HepG2 (cell line): ENCODE measurements around the gene DMRTA2. TPM values are rescaled to one million over a fixed set of nuclear protein-coding genes. Genes with fewer than 3 reads are reported as not detected.

Source experiments
- ATAC-seq: fragments of 200-7000 bp; cut with Tn5 transposase; 3 replicates; pipeline ENCODE4 v1.9.1; 2020; ENCODE audit warnings: mild to moderate bottlenecking, moderate library complexity
- BruUV-seq: library from RNA; stranded (reverse); fragments of 400-500 nt; replicated peaks from 2 replicates; lab custom pipeline; 2021; lab: Mats Ljungman, UMichigan
- CTCF ChIA-PET: fragments of 300-600 bp; formaldehyde crosslinking; extraction: SDS; loops from one replicate; lab custom pipeline; 2021; ENCODE audit warnings: low total read pairs, inconsistent platforms, low intra/inter-chr PET ratio; lab: Yijun Ruan, JAX
- POLR2A ChIA-PET: fragments of 350-600 bp; sonication (Branson Sonifier 250); formaldehyde crosslinking; loops from one replicate; lab custom pipeline; 2020; ENCODE audit warnings: antibody characterized with exemption, inconsistent platforms; lab: Yijun Ruan, JAX
- DNase-seq: peaks from one replicate; pipeline ENCODE4 v3.0.0-alpha.2; 2015; ENCODE audit warnings: low spot score
- FAIRE-seq: peaks from 3 replicates; lab custom pipeline; 2011; peaks lifted over from hg19 to GRCh38; lab: Jason Lieb, UNC
- H2AFZ ChIP-seq: one replicate; pipeline ENCODE4 v1.6.1; 2011; ENCODE audit warnings: low read length, inconsistent platforms
- H3K27ac ChIP-seq: fragments of 300-600 bp; 3 replicates; pipeline ENCODE4 v1.8.0; 2011; ENCODE audit warnings: mixed run types, mild to moderate bottlenecking, mixed read lengths, low read length, inconsistent platforms; ENCODE audit not compliant: insufficient read depth; ENCODE audit errors: extremely low read length
- H3K27me3 ChIP-seq, 2 experiments: fragments of 200-600 bp in 1 of 2; 2 replicates in 1 of 2; 3 replicates in 1 of 2; pipeline versions ENCODE4 v1.6.0 to v1.8.0; 2011; ENCODE audit warnings: low read length in 2 of 2, mild to moderate bottlenecking in 2 of 2, moderate library complexity in 2 of 2, inconsistent platforms in 1 of 2; ENCODE audit not compliant: insufficient read depth in 2 of 2, control insufficient read depth in 1 of 2
- H3K36me3 ChIP-seq, 2 experiments: fragments of 200-600 bp in 1 of 2; replicated peaks in 1 of 2; 2 replicates in 1 of 2; 3 replicates in 1 of 2; pipeline versions ENCODE4 v1.5.1 to v1.8.0; 2011; ENCODE audit warnings: low read length in 2 of 2, inconsistent platforms in 1 of 2; ENCODE audit not compliant: insufficient read depth in 2 of 2, control insufficient read depth in 1 of 2
- H3K4me1 ChIP-seq: 2 replicates; pipeline ENCODE4 v1.5.1; 2012; ENCODE audit warnings: low read length, inconsistent platforms; ENCODE audit not compliant: insufficient read depth
- H3K4me2 ChIP-seq: 2 replicates; pipeline ENCODE4 v1.6.0; 2011; ENCODE audit warnings: low read depth, low read length, inconsistent platforms
- H3K4me3 ChIP-seq, 3 experiments: fragments of 200-600 bp in 1 of 3; sonication (generic), shearing (Covaris generic) in 1 of 3; replicated peaks in 1 of 3; 2 replicates each; pipeline ENCODE4 v1.5.1; 2011 to 2016; ENCODE audit warnings: low read length in 3 of 3, inconsistent platforms in 2 of 3, low read depth in 2 of 3, mild to moderate bottlenecking in 2 of 3, control low read depth in 1 of 3, mixed read lengths in 1 of 3; ENCODE audit not compliant: insufficient read depth in 1 of 3
- H3K79me2 ChIP-seq: one replicate; pipeline ENCODE4 v1.6.1; 2011; ENCODE audit warnings: low read length, inconsistent platforms; ENCODE audit not compliant: insufficient read depth
- H3K9ac ChIP-seq: 2 replicates; pipeline ENCODE4 v1.6.0; 2011; ENCODE audit warnings: mild to moderate bottlenecking, low read depth, low read length, inconsistent platforms; ENCODE audit not compliant: insufficient read depth
- H3K9me3 ChIP-seq: 2 replicates; pipeline ENCODE4 v1.5.1; 2012; ENCODE audit warnings: mild to moderate bottlenecking, low read length
- H4K20me1 ChIP-seq: 2 replicates; pipeline ENCODE4 v1.6.0; 2011; ENCODE audit warnings: inconsistent platforms, mild to moderate bottlenecking, low read length, moderate library complexity; ENCODE audit not compliant: insufficient read depth
- CERS6 ChIP-seq: sonication (generic); formaldehyde crosslinking; IDR thresholded peaks from 2 replicates; pipeline ENCODE4 v1.5.0; 2020; ENCODE audit warnings: missing genetic modification reagents
- FIP1L1 ChIP-seq: fragments of 200-400 bp; formaldehyde crosslinking; IDR thresholded peaks from 2 replicates; pipeline ENCODE4 v1.6.1; 2018; ENCODE audit warnings: low read depth, mild to moderate bottlenecking, low read length, moderate library complexity, borderline replicate concordance; ENCODE audit not compliant: insufficient read depth
- GLI4 ChIP-seq: sonication (generic); formaldehyde crosslinking; IDR thresholded peaks from 2 replicates; pipeline ENCODE4 v1.5.1; 2020; ENCODE audit warnings: missing genetic modification reagents, mild to moderate bottlenecking, moderate library complexity, borderline replicate concordance
- HIVEP1 ChIP-seq: sonication (generic); formaldehyde crosslinking; IDR thresholded peaks from 2 replicates; pipeline ENCODE4 v1.4.0; 2020; ENCODE audit warnings: mild to moderate bottlenecking, missing genetic modification reagents
- HMG20B ChIP-seq: conservative IDR thresholded peaks from 2 replicates; pipeline ENCODE4 v1.6.1; 2016; ENCODE audit warnings: missing genetic modification reagents, missing compliant biosample characterization
- HNRNPK ChIP-seq: fragments of 200-400 bp; formaldehyde crosslinking; IDR thresholded peaks from 2 replicates; pipeline ENCODE4 v1.6.1; 2018; ENCODE audit warnings: low read length, low read depth, moderate library complexity, mild to moderate bottlenecking; ENCODE audit not compliant: poor library complexity, severe bottlenecking
- MXI1 ChIP-seq: IDR thresholded peaks from 3 replicates; pipeline ENCODE4 v1.6.1; 2012; ENCODE audit warnings: low read depth, low read length, inconsistent platforms, borderline replicate concordance
- NCOA1 ChIP-seq: sonication (generic); formaldehyde crosslinking; IDR thresholded peaks from 2 replicates; pipeline ENCODE4 v1.9.0; 2021; ENCODE audit warnings: missing genetic modification reagents
- NR2C2 ChIP-seq: sonication (generic); formaldehyde crosslinking; IDR thresholded peaks from 2 replicates; pipeline ENCODE4 v1.4.0; 2020; ENCODE audit warnings: missing genetic modification reagents, mild to moderate bottlenecking, moderate library complexity, borderline replicate concordance
- YY1 ChIP-seq: IDR thresholded peaks from 2 replicates; pipeline ENCODE4 v1.6.1; 2011; ENCODE audit warnings: low read length, low read depth, moderate library complexity, mild to moderate bottlenecking; ENCODE audit not compliant: insufficient read depth, insufficient replicate concordance
- ZFP41 ChIP-seq: sonication (generic); formaldehyde crosslinking; IDR thresholded peaks from 2 replicates; pipeline ENCODE4 v1.4.0; 2020; ENCODE audit warnings: mild to moderate bottlenecking, missing genetic modification reagents, borderline replicate concordance
- ZNF121 ChIP-seq: sonication (generic); formaldehyde crosslinking; IDR thresholded peaks from 2 replicates; pipeline ENCODE4 v1.5.0; 2020; ENCODE audit warnings: mild to moderate bottlenecking, missing genetic modification reagents
- ZNF251 ChIP-seq: sonication (generic); formaldehyde crosslinking; IDR thresholded peaks from 2 replicates; pipeline ENCODE4 v1.9.0; 2021; ENCODE audit warnings: mild to moderate bottlenecking, missing genetic modification reagents
- ZNF589 ChIP-seq: sonication (generic); formaldehyde crosslinking; conservative IDR thresholded peaks from 2 replicates; pipeline ENCODE4 v1.8.0; 2022; ENCODE audit warnings: mild to moderate bottlenecking, moderate library complexity, missing genetic modification reagents
- WGBS: methylation state at CpG from one replicate; pipeline ENCODE4 v1.1.6; 2017; ENCODE audit warnings: low lambda C conversion rate; 5-methylcytosine and 5-hydroxymethylcytosine counted together
- in situ Hi-C: cut with HindIII; loops from 2 replicates; pipeline ENCODE4 v1.10.0; 2017; ENCODE audit warnings: low pct_unique_long_range_greater_than_20kb; ENCODE audit not compliant: extremely low pct_ligation_motif_present
- intact Hi-C: fragments of 100-400 bp; cut with micrococcal nuclease; formaldehyde crosslinking; loops from one replicate; pipeline ENCODE4 v1.10.0; 2022; ENCODE audit not compliant: unreplicated experiment
- polyA plus RNA-seq, 8 experiments: library from polyadenylated mRNA; depleted of rRNA in 3 of 8; stranded (reverse) in 7 of 8; unstranded in 1 of 8; fragments of >200 nt; fragmentation: Illumina TruSeq in 4 of 8; extraction: Trizol in 4 of 8; gene quantifications; 2 replicates each; pipeline versions ENCODE4 v1.2.1 to v1.2.3, GENCODE V29; 2011 to 2016; ENCODE audit warnings: low read depth in 4 of 8, missing spikeins in 1 of 8, mixed read lengths in 1 of 8; ENCODE audit not compliant: insufficient read depth in 1 of 8
- total RNA-seq, 5 experiments: library from RNA; depleted of rRNA; stranded (reverse); fragments of >200 nt; fragmentation: Illumina TruSeq; extraction: Trizol; gene quantifications; 2 replicates each; pipeline ENCODE4 v1.2.3, GENCODE V29; 2016; ENCODE audit warnings: low read depth in 1 of 5
- TF ChIP-seq, protein P1 (sequence below): sonication (generic); formaldehyde crosslinking; IDR thresholded peaks from 2 replicates; pipeline ENCODE4 v1.4.0; 2020; ENCODE audit warnings: mild to moderate bottlenecking, missing genetic modification reagents

Gene DMRTA2
- total and polyA plus RNA-seq, 2 of the 13 experiments (the other 11 are each of a cell fraction or from before 2014, with no cell fraction given), result not detected

DNA sequence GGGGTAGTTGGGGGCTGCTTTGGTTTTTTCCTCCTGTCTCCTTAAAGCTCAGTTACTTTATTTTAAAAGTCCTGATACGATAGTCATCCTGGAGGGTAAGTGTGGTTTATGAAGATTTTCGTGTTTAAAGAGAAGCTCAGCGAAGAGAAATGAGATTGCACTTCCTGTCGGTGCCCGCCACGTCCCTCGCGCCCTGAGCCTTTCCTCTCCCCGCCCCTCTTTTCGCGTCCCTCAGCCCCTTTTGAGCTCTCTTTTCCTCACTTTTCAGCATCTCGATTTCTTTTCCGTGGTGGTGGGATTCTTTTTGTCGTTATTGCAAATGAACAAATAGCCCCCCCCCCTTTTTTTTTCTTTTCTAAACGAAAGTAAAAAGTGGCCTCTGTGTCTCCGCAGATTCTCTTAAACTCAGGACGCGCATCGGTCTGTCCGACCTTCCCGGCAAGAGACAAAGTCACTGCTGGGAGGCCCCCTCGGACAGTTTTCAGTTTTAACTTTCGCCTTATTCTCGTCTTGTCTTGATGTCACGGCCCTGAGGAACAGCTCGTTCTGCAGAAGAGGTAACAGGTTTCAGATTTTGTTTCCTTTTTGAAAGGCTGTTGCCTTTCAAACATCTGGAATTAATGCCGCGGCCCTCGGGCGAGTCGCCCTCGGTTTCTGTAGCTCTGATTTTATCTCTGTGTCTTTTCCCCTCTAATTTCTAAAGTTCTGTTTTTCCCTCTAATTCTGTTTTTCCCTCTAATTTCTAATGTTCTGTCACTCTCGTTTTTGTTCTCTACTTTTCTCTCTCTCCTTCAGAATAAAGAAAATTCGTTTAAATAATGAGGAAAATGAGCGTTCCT lies 1.0 kb upstream of the DMRTA2 start:
- Histone ChIP-seq H3K27ac (no peak overlapping the region), H3K9ac (no peak overlapping the region), H3K27me3 (peaks cover 13 to 79% of the 10 kb centered on the region in 2 experiments), H3K4me3 (no peak overlapping the region), H3K79me2 (no peaks in the 10 kb centered on the region), H3K4me2 (no peak overlapping the region), H2AFZ (no peak overlapping the region), H3K9me3 (no peaks in the 10 kb centered on the region), H4K20me1 (no peaks in the 10 kb centered on the region), H3K36me3 (no peaks in the 10 kb centered on the region), H3K4me1 (peaks cover 18% of the 10 kb centered on the region)
- FAIRE-seq (no peak), ATAC-seq (no peak), DNase-seq (no peak)
- ChIA-PET POLR2A (no interaction called here), CTCF (no interaction called here)
- intact Hi-C loops (no loop called here), in situ Hi-C loops (no loop called here)
- TF ChIP-seq ZNF251 (CRISPR knock-in tag) (no peak), YY1 (no peak), HNRNPK (no peak), HIVEP1 (CRISPR knock-in tag) (no peak), ZFP41 (CRISPR knock-in tag) (no peak), NCOA1 (CRISPR knock-in tag) (no peak), ZNF121 (CRISPR knock-in tag) (no peak), MXI1 (no peak), CERS6 (CRISPR knock-in tag) (no peak), FIP1L1 (no peak), NR2C2 (CRISPR knock-in tag) (no peak), ZNF589 (CRISPR knock-in tag) (no peak), HMG20B (CRISPR knock-in tag) (no peak), GLI4 (CRISPR knock-in tag) (no peak)
- TF ChIP-seq, protein P1, sequence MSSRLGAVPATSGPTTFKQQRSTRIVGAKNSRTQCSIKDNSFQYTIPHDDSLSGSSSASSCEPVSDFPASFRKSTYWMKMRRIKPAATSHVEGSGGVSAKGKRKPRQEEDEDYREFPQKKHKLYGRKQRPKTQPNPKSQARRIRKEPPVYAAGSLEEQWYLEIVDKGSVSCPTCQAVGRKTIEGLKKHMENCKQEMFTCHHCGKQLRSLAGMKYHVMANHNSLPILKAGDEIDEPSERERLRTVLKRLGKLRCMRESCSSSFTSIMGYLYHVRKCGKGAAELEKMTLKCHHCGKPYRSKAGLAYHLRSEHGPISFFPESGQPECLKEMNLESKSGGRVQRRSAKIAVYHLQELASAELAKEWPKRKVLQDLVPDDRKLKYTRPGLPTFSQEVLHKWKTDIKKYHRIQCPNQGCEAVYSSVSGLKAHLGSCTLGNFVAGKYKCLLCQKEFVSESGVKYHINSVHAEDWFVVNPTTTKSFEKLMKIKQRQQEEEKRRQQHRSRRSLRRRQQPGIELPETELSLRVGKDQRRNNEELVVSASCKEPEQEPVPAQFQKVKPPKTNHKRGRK (CRISPR knock-in tag), result no peak
- BruUV-seq, result no TSS peak
- 59% methylated on average over 35 of the region's 35 CpGs for WGBS
